AG04450 (cell line): ENCODE data around the gene ACSF3. TPM values are rescaled to one million over a fixed set of nuclear protein-coding genes. Genes with fewer than 3 reads are reported as not detected.

ENCODE experiments used
- CTCF ChIA-PET: fragments of 300-600, 350-600 bp; formaldehyde crosslinking; extraction: SDS; loops from one replicate; lab custom pipeline; 2022; ENCODE audit warnings: antibody characterized with exemption, inconsistent platforms; lab: Charles Lee
- POLR2A ChIA-PET: fragments of 350-600 bp; formaldehyde crosslinking; extraction: SDS; loops from one replicate; lab custom pipeline; 2021; ENCODE audit warnings: antibody characterized with exemption, inconsistent platforms; lab: Yijun Ruan, JAX
- DNase-seq: peaks from one replicate; pipeline ENCODE4 v3.0.0-alpha.2; 2011; ENCODE audit warnings: low read depth, low spot score
- H3K27ac ChIP-seq: one replicate; pipeline ENCODE4 v1.5.1; 2012; ENCODE audit warnings: low read depth, low read length, control low read depth
- H3K27me3 ChIP-seq: one replicate; pipeline ENCODE4 v1.6.0; 2012; ENCODE audit warnings: low read length; ENCODE audit not compliant: control insufficient read depth, insufficient read depth
- H3K4me3 ChIP-seq: 2 replicates; pipeline ENCODE4 v1.5.1; 2011; ENCODE audit warnings: mild to moderate bottlenecking, low read depth, low read length, control low read depth
- H3K9me3 ChIP-seq: 2 replicates; pipeline ENCODE4 v1.5.1; 2012; ENCODE audit warnings: low read length; ENCODE audit not compliant: control insufficient read depth, insufficient read depth
- CTCF ChIP-seq: IDR thresholded peaks from 2 replicates; pipeline ENCODE4 v1.5.1; 2011; ENCODE audit warnings: low read depth, low read length, control low read depth, inconsistent platforms
- polyA plus RNA-seq: library from polyadenylated mRNA; depleted of rRNA; stranded (reverse); fragments of >200 nt; gene quantifications from 2 replicates; pipeline ENCODE4 v1.2.3, GENCODE V29; 2011

ACSF3 gene
- polyA plus RNA-seq, 1 experiment: 11.2 TPM

GRCh38 chr16:89176147-89176690 lies 82.6 kb downstream of the ACSF3 start:
- Histone ChIP-seq H3K9me3 (peaks cover 4% of the 10 kb centered on the region; the same call in 1 of the 2 replicates), H3K4me3 (no peak overlapping the region), H3K27me3 (peaks cover 64% of the 10 kb centered on the region), H3K27ac (no peak overlapping the region)
- no peak for TF ChIP-seq CTCF
- DNase-seq: no peak
- ChIA-PET CTCF (interaction anchor here (1.1 to 2.0 kb wide), 2 partner anchors 9 to 433 kb away, joined by 3 to 9 read pairs; no protein-coding TSS in a partner anchor), POLR2A (interaction anchor here (1.7 kb wide), 1 partner anchor 16 kb away, joined by 3 read pairs; no protein-coding TSS in a partner anchor)

GRCh38 chr16:89176717-89177116 lies 83.1 kb downstream of the ACSF3 start:
- CTCF ChIA-PET: interaction anchor here (1.1 to 2.0 kb wide), 2 partner anchors 9 to 433 kb away, joined by 3 to 9 read pairs; no protein-coding TSS in a partner anchor
- DNase-seq: no peak
- Histone ChIP-seq H3K9me3 (peaks cover 4% of the 10 kb centered on the region; the same call in 1 of the 2 replicates), H3K27ac (no peak overlapping the region), H3K4me3 (no peak overlapping the region), H3K27me3 (peaks cover 61% of the 10 kb centered on the region)
- POLR2A ChIA-PET: interaction anchor here (1.7 kb wide), 1 partner anchor 16 kb away, joined by 3 read pairs; no protein-coding TSS in a partner anchor
- TF ChIP-seq CTCF: no peak

GRCh38 chr16:89177501-89177900 lies 83.8 kb downstream of the ACSF3 start:
- Histone ChIP-seq H3K9me3 (peaks cover 4% of the 10 kb centered on the region; the same call in 1 of the 2 replicates), H3K27me3 (peaks cover 53% of the 10 kb centered on the region), H3K27ac (no peak overlapping the region), H3K4me3 (no peak overlapping the region)
- ChIA-PET POLR2A (interaction anchor here (1.7 kb wide), 1 partner anchor 15 kb away, joined by 3 read pairs; no protein-coding TSS in a partner anchor), CTCF (interaction anchor here (2.0 kb wide), 1 partner anchor 10 kb away, joined by 9 read pairs; no protein-coding TSS in a partner anchor)
- no peak for DNase-seq
- TF ChIP-seq CTCF: no peak

- POLR2A ChIA-PET: no interaction called here
- no peak for DNase-seq
- H3K27me3 ChIP-seq: peaks cover 47% of the 10 kb centered on the region
Observed at GRCh38 chr16:89178453-89179147, 84.9 kb downstream of the ACSF3 start.

More at GRCh38 chr16:89178453-89179147, 84.9 kb downstream of the ACSF3 start:
- Histone ChIP-seq H3K4me3 (no peak overlapping the region), H3K9me3 (peaks cover 4% of the 10 kb centered on the region; the same call in 1 of the 2 replicates), H3K27ac (no peak overlapping the region)
- CTCF ChIA-PET: interaction anchor here (1.8 kb wide), 1 partner anchor 11 kb away, joined by 4 read pairs; no protein-coding TSS in a partner anchor
- TF ChIP-seq CTCF: no peak
